NCI-H1105 (cell line): Measurements from ENCODE around the gene KANSL1.
"Not testable (repeated sequence)": the region's sequence is repeated elsewhere in the genome, so short reads cannot be mapped to it uniquely, and the experiment has no call there.

Source experiments
- DNase-seq: peaks from one replicate; lab custom pipeline; 2025; lab: John Stamatoyannopoulos, UW

The KANSL1 gene

DNA sequence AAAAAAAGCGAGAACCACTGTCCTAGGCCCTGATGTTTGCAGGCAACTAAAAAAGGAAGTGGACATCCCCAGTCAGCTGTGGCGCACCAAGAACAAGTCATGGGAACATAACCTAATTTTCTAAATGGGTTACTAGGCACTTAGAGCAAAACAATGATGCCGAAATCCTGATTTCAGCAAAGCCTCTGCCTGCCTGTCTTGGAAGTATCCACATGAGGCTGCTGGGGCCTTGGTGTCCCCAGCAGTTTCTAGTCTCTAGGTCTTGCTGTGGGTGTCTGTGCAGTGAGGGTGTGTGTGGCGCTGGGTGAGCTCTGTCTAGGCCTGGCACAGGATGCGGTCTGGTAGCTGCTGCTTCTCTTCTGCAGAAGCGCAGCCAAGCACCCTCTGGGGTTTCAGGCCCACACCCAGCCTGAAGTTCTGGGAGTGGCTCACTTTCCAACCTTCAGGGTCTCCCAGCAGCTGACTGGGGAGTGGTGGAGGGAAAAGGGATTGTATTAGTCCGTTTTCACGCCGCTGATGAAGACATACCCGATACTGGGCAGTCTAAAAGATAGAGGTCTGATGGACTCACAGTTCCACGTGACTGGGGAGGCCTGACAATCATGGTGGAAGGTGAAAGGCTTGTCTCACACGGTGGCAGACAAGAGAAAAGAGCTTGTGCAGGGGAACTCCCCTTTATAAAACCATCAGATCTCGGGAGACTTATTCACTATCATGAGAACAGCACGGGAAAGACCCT, 173.0 kb downstream of the KANSL1 start:
- no peak for DNase-seq

- DNase-seq = not testable (repeated sequence)
Observed at GRCh38 chr17:46019408-46019925, 173.8 kb downstream of the KANSL1 start.

DNA sequence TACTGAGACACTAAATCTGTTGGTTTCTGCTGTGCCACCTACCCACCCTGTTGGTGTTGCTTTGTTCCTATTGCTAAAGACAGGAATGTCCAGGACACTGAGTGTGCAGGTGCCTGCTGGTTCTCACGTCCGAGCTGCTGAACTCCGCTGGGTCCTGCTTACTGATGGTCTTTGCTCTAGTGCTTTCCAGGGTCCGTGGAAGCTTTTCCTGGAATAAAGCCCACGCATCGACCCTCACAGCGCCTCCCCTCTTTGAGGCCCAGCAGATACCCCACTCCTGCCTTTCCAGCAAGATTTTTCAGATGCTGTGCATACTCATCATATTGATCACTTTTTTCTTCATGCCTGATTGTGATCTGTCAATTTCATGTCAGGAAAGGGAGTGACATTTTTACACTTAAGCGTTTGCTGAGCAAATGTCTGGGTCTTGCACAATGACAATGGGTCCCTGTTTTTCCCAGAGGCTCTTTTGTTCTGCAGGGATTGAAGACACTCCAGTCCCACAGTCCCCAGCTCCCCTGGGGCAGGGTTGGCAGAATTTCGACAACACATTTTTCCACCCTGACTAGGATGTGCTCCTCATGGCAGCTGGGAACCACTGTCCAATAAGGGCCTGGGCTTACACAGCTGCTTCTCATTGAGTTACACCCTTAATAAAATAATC, 179.6 kb downstream of the KANSL1 start:
- no peak for DNase-seq

DNA sequence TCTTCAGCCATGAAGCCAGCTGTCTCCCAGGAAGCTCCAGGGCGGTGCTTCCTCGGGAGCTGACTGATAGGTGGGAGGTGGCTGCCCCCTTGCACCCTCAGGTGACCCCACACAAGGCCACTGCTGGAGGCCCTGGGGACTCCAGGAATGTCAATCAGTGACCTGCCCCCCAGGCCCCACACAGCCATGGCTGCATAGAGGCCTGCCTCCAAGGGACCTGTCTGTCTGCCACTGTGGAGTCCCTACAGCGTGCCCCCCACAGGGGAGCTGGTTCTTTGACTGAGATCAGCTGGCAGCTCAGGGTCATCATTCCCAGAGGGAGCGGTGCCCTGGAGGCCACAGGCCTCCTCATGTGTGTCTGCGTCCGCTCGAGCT, 180.1 kb downstream of the KANSL1 start:
- DNase-seq = no peak

DNA sequence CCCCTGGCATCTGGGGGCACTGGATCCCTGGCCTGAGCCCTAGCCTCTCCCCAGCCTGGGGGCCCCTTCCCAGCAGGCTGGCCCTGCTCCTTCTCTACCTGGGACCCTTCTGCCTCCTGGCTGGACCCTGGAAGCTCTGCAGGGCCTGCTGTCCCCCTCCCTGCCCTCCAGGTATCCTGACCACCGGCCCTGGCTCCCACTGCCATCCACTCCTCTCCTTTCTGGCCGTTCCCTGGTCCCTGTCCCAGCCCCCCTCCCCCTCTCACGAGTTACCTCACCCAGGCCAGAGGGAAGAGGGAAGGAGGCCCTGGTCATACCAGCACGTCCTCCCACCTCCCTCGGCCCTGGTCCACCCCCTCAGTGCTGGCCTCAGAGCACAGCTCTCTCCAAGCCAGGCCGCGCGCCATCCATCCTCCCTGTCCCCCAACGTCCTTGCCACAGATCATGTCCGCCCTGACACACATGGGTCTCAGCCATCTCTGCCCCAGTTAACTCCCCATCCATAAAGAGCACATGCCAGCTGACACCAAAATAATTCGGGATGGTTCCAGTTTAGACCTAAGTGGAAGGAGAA, 180.6 kb downstream of the KANSL1 start:
- no peak for DNase-seq

- no peak for DNase-seq
Observed at GRCh38 chr17:46011711-46012505, 181.3 kb downstream of the KANSL1 start.

- no peak for DNase-seq
Observed at GRCh38 chr17:46010597-46011186, 182.5 kb downstream of the KANSL1 start.

DNA sequence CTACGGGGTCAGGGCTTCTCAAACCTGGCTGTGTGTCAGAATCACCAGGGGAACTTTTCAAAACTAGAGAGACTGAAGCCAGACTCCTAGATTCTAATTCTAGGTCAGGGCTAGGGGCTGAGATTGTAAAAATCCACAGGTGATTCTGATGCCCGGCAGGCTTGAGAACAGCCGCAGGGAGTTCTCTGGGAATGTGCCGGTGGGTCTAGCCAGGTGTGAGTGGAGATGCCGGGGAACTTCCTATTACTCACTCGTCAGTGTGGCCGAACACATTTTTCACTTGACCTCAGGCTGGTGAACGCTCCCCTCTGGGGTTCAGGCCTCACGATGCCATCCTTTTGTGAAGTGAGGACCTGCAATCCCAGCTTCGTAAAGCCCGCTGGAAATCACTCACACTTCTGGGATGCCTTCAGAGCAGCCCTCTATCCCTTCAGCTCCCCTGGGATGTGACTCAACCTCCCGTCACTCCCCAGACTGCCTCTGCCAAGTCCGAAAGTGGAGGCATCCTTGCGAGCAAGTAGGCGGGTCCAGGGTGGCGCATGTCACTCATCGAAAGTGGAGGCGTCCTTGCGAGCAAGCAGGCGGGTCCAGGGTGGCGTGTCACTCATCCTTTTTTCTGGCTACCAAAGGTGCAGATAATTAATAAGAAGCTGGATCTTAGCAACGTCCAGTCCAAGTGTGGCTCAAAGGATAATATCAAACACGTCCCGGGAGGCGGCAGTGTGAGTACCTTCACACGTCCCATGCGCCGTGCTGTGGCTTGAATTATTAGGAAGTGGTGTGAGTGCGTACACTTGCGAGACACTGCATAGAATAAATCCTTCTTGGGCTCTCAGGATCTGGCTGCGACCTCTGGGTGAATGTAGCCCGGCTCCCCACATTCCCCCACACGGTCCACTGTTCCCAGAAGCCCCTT, 183.3 kb downstream of the KANSL1 start:
- no peak for DNase-seq

- DNase-seq = no peak
Observed at GRCh38 chr17:46008591-46008990, 184.6 kb downstream of the KANSL1 start.

DNA sequence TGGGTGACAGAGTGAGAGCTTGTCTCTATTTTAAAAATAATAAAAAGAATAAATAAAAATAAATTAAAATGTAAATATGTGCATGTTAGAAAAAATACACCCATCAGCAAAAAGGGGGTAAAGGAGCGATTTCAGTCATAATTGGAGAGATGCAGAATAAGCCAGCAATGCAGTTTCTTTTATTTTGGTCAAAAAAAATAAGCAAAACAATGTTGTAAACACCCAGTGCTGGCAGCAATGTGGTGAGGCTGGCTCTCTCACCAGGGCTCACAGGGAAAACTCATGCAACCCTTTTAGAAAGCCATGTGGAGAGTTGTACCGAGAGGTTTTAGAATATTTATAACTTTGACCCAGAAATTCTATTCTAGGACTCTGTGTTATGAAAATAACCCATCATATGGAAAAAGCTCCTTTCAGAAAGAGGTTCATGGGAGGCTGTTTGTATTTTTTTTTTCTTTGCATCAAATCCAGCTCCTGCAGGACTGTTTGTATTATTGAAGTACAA, 185.7 kb downstream of the KANSL1 start:
- DNase-seq = no peak

GRCh38 chr17:46006082-46006481, 187.1 kb downstream of the KANSL1 start:
- DNase-seq = not testable (repeated sequence)

DNA sequence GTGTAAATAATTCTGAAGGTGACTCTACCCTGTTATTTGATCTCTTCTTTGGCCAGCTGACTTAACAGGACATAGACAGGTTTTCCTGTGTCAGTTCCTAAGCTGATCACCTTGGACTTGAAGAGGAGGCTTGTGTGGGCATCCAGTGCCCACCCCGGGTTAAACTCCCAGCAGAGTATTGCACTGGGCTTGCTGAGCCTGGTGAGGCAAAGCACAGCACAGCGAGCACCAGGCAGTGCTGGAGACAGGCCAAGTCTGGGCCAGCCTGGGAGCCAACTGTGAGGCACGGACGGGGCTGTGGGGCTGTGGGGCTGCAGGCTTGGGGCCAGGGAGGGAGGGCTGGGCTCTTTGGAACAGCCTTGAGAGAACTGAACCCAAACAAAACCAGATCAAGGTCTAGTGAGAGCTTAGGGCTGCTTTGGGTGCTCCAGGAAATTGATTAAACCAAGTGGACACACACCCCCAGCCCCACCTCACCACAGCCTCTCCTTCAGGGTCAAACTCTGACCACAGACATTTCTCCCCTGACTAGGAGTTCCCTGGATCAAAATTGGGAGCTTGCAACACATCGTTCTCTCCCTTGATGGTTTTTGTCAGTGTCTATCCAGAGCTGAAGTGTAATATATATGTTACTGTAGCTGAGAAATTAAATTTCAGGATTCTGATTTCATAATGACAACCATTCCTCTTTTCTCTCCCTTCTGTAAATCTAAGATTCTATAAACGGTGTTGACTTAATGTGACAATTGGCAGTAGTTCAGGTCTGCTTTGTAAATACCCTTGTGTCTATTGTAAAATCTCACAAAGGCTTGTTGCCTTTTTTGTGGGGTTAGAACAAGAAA, 189.1 kb downstream of the KANSL1 start:
- DNase-seq = no peak

- DNase-seq = no peak
Observed at GRCh38 chr17:46002973-46003316, 190.3 kb downstream of the KANSL1 start.

- peak; percentile 48 for DNase-seq
Observed at GRCh38 chr17:46002311-46002972, 190.8 kb downstream of the KANSL1 start.

- no peak for DNase-seq
Observed at GRCh38 chr17:46001390-46002310, 191.6 kb downstream of the KANSL1 start.

DNA sequence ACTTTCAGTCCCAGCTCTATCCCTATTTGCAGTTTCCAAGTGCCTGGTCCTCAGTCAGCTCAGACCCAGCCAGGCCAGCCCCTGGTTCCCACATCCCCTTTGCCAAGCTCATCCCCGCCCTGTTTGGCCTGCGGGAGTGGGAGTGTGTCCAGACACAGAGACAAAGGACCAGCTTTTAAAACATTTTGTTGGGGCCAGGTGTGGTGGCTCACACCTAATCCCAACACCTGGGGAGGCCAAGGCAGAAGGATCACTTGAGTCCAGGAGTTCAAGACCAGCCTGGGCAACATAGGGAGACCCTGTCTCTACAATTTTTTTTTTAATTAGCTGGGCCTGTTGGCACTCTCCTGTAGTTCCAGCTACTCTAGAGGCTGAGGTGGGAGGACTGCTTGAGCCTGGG, 192.5 kb downstream of the KANSL1 start:
- DNase-seq = no peak

GRCh38 chr17:46000292-46000691, 192.9 kb downstream of the KANSL1 start:
- no peak for DNase-seq

DNA sequence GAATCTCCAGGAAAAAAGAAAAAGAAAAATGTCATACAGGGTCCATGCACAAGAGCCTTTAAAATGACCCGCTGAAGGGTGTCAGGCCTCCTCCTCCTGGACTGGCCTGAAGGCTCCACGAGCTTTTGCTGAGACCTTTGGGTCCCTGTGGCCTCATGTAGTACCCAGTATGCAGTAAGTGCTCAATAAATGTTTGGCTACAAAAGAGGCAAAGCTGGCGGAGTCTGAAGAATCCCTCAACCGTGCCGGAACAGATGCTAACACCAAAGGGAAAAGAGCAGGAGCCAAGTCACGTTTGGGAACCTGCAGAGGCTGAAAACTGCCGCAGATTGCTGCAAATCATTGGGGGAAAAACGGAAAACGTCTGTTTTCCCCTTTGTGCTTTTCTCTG, 193.3 kb downstream of the KANSL1 start:
- DNase-seq = no peak
